NOMO-1 (cell line): ENCODE measurements around the gene TNFRSF1B.

Experiments used
- DNase-seq, 2 experiments: peaks; one replicate each; lab custom pipeline; 2025; ENCODE audit not compliant: unreplicated experiment in 2 of 2; lab: John Stamatoyannopoulos, UW

The TNFRSF1B gene

DNA sequence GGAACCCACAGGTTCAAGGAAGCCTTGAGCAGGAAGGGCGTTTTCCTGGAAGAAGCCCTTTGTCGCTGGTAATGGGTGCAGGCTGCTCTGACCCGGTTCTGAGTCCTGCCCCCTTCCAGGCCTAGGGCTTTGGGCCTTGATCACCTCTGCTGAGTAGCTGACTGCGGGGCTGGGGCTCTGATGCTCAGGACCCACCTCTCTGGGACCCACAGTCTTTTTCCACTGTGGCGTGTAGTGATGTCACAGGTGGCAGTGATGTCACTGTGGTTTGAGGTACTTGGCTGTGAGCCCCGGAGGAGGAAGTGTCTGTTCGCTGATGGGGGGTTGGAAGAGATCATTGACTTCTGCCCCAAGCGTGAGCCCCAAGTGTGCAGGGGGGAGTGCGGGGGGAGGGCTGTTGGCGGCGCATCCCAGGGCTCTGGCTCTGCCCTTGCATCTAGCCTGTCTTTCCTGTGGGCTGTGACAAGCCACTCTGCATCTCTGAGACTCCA lies 6.9 kb downstream of the TNFRSF1B start:
- DNase-seq, result peak; percentile 62 to 70

DNA sequence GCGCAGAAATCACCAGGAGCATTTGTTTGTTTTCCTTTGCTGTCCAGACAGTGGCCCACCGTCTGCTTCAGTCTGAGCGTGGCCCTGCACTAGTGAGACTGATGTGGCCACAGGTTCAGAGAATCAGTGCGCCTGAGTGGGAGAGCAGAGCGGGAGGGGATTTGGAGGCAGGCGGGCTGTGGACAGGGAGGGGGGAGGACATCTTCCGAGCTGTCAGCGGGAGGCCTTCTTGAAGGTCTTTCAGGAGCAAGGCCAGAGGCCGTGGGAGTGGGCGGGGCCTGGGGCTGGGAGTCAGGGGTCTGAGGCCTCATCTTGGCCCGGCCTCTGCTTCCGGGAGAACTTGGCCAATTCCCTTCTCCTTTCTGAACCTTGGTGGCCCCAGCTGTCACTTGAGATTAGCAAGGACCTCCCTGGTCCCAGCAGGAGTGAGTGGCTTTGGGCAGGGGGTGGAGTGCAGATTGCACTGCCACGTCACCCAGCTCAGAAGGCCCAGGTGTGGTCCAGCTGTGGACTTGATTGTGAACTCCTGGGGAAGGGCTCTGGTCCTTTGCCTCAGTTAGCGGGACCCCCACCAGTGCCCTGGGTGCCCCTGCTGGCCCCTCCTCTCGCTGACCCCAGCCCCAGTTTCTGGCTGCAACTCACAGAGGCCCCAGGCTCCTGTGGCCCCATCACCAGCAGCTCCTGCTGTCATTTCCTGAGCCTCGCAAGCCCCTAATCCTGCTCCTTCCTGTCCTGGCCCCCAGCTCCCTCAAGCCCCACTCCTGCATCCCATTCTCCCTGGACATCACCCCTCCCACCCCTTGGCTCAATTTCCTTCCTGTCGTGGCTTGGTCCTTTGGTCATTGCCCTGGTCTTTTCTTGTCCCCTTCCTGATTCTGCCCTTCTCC lies 8.4 kb downstream of the TNFRSF1B start:
- DNase-seq, result no peak

DNA sequence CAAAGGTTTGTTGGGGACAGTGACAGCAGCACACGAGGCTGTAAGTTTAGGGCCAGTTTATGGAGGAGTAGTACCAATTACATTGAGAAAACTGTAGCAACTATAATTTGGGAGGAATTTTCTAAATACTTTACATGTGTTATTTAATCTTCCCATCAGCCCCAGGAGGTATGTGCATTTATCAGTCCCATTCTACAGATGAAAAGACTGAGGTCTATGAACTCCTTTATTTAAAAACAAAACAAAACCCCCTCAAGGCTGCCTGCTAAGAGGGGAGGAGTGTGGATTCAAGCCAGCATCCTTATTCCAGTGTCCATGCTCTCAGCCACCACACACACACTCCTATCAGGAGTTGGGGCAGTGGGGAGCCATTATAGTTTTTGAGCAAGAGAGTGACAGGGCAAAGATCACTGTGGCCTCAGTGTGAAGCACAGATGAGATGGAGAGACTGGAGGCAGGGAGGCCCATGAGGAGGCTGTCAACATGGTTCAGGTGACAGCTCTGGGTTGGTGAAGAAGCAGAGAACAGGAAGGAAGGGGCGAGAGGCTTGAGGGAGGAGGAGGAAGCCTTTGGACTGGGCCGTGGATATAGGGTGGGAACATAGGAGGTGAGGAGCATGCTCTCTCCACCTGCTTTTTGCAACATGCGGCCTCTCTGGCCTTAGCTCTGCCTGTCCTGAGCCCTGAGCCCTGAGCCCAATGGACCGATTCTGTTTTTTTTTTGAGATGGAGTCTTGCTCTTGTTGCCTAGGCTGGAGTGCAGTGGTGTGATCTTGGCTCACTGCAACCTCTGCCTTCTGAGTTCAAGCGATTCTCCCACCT lies 9.7 kb downstream of the TNFRSF1B start:
- no peak for DNase-seq

DNA sequence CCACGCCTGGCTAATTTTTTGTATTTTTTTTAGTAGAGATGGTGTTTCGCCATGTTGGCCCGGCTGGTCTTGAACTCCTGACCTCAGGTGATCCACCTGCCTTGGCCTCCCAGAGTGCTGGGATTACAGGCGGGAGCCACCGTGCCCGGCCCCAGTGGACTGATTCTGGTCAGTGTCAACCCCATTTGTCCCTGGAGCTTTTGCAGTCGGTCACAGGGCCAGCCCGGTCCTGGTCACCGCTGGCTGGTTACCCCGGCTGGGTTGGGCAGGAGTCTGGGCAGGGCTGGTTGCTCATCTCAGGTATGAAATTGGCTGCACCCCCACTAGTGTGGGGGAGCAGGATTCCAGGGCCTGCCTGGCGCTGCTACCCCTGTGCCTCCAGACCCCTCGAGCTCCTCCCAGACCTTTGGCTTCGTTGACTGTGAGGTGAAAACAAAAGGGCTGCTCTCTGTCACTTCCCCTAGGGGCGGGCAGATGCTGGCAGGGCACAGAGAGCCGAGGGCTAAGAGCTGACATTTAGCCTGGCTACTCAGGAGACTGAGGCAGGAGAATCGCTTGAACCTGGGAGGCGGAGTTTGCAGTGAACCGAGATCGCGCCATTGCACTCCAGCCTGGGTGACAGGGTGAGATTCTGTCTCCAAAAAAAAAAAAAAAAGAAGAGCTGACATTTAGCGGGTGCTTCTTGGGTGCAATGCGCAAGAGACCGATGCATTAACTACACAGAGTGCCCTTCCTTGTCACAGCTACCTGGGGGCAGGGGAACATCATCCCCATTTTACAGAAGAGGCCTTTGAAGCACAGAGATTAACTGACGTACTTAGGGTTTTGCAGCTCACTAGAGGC lies 10.6 kb downstream of the TNFRSF1B start:
- peak in 1 of 2 experiments; percentile 11 for DNase-seq

DNA sequence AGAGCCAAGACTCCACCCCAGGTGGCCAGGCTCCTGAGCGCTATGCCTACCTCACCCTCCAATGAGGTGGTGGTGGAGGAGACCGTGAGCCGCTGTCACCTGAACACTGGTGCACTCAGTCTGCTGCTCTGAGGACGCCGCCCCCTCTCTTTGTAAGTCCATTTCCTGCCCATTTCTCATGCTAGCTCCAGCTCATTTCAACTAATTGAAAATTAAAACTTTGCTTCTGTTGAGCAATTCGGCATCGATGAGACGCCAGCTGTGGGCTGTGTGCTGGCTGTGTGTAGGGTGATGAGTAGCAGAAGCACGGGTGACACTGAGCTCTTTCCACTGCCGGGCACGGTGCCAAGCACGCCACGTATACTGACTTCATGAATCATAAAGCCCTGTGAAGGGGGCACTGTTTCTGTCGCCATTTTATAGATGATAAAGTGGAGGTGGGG lies 11.2 kb downstream of the TNFRSF1B start:
- DNase-seq, result peak; percentile 37 to 55

DNA sequence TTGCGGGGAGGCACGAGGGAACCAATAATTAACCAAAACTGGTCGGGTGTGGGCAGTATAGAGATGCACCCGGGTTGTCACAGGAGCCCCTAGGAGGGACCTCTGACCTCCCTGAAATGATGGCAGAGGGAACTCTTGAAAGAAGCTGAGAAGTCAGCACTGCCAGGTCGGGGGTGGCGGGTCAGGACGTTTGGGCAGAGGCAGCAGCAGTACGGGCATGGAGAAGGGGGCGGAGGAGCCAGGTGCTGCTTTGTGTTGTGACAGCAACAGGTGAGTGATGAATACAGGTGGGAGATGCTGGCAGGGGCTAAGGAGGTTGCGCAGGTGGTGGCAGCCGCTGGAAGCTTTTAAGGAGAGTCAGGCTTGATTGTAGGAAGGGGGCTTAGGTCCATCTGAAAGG lies 11.7 kb downstream of the TNFRSF1B start:
- no peak for DNase-seq

DNA sequence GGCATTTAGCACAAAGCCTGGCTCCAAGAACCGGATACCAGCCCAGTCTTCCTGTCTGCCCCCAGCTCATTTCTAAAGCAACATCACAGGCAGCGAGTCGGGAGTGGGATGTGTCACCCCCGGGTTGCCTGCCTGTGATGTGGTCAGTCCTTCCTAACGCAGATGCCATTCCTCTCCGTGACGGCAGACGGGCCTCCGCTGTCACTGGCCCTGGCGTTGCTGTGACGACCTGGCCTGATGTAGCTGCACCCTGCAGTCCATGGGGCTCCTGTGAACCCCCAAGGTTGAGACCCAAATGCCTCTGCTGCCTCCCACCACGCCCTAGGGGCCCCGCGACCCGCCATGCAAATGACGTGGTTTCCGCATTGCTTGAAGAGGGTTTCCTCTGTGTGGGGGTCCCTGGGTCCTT lies 12.3 kb downstream of the TNFRSF1B start:
- peak in 1 of 2 experiments; percentile 15 for DNase-seq

DNA sequence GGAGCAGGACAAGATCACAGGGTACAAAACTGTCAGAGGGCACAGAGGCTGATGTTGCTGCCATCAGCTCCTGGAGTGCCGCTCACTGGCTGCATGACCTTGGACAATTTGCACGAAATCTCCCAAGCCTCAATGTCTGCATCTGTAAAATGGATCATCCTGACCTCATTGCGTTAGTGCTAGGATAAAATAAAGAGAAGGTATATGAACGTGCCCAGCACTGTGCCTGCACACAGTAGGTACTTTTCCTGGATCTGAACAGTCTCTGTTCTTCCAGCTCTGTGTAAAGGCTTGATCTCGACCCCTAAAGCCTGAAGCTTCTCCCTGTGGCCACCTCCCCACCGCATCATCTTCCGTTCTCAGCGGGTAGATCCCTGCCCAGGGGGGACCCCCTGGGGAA lies 12.9 kb downstream of the TNFRSF1B start:
- DNase-seq, result no peak

DNA sequence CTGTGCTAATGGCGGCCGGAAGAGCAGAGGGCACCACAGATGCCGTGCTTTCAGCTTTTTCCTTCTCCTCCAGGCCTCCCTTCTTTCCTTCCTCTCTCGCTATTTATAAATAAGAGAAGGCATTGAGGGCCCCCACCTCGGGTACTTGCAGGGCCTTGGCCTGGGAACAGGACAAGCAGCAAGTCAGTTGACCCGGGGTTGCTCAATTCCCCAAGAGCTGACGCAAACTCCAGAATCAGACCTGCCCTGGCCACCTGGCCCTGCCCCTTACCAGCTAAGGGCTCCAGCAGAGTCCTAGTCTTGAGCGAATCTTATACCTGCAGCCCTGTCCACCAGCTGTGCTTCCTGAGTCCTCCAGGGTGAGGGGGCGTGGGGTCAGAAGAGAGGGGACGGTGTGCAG lies 13.5 kb downstream of the TNFRSF1B start:
- DNase-seq, result peak; percentile 88

DNA sequence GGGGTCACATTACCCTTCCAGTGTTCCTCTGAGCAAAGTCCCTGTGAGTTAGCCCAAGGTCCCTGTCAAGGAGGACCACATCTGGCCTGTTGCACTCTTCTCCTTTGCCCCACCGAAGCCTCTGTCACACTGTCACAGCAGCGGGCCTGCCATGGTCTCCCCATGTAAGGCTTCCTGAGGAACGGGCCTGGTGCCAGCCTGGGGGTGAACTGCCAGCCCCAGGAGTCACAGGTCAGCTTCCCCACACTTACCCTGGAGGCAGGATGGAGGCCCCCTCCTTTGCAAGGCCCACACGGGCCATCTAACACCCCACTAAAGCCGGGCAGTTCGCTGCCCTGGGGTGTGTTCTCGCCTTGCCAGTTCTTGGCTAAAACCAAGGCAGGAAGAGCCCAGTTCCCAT lies 14.1 kb downstream of the TNFRSF1B start:
- DNase-seq, result no peak

DNA sequence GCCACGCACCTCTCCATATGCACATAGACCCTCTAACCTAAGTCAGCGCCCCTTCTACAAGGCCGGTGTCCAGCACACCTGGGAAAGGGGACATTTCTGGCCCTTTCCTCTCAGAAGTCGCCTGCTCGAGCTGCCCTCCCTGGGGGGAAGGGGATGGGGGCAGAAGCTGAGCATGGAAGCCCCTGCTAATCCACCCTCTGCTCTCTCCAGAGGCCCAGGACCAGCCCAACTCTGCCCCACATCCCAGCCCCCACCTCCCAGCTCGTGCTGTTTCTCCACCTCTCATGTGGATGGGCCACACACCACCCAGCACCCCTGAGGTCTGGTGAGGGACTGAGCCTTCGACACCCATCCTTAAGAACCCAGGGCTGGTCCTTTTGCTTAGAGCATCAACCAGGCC lies 14.8 kb downstream of the TNFRSF1B start:
- DNase-seq, result no peak

DNA sequence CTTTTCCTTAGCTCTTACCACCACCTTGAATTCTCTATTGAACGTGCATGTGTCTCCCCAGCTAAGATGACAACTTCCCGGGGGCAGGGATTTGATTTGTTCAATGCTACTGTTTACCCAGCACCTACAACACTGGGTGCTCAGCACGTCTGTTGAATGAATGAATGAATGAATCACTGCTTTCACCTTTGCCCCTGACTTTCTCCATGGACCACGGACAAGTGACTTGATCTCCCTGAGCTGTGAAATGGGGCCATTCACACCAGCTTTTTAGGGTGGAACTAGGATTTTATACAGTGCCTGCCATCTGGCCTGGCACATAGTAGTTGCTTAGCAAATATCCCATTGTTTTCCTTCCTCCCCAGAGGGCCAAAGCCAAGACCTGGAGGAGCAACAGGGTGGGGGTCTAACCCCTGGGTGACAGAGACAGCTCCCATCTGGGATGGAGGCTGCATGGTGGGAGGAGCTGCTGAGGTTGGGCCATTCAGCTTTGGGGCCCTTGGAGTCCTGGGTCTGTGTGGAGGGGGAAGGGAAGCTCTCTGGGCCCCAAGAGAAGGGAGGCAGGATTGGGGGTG lies 15.7 kb downstream of the TNFRSF1B start:
- no peak for DNase-seq

DNA sequence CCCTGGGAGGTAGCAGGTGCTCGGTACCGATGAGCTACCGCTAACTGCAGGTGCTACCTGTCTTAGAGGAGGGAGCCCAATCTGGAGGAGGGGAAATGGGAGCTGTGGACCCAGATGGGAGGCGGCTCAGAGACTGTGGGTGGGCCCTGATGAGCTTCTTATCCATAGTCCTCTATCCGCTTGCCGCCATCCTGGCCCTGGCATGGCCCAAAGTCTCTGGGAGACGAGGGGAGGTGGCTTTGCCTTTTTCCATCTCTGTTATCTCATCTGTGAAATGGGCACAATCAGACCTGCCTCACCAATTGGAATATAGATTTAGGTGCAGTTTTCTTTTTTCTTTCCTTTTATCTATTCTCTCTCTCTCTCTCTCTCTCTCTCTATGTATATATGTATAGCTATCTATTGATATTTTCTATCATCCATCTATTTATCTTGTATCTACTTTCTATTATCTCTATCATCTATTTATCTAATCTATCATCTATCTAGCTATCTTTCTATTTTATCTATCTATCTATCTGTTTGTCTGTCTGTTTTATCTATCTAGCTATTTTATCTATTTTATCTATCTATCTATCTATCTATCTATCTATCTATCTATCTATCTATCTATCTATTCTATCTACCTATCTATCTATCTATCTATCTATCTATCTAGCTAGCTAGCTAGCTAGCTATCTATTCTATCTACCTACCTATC lies 16.5 kb downstream of the TNFRSF1B start:
- DNase-seq, result no peak

DNA sequence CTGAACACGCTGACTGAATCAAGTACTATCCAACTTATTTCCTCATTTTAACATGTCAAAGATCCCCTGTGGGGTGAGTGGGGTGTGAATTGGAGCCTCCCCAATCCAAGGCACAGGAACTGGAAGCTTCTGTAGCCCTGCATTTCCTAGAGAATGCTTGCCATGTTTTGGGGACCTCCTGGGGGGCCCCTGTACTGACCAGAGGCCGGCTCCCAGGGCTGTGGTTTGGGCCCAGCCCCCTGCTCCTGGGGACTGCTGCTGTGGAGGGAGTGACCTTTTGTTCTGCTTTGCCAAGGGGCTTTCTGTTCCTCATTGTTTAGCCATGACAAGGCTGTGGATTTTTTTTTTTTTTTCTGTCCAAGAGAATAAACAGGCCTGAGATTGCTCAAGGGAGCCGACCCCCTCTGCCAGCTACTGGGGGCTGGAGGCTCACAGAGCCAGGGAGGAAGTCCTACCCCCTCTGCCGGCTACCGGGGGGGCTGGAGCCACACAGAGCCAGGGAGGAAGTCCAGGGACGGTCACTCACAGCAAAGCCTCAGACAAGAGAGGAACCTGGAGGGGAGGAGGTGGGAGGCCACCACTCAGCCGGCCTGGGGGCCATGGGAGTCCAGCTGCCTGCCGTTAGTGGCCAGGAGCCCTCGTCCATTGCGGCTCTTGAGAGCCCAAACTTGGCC lies 17.4 kb downstream of the TNFRSF1B start:
- peak; percentile 90 to 96 for DNase-seq

DNA sequence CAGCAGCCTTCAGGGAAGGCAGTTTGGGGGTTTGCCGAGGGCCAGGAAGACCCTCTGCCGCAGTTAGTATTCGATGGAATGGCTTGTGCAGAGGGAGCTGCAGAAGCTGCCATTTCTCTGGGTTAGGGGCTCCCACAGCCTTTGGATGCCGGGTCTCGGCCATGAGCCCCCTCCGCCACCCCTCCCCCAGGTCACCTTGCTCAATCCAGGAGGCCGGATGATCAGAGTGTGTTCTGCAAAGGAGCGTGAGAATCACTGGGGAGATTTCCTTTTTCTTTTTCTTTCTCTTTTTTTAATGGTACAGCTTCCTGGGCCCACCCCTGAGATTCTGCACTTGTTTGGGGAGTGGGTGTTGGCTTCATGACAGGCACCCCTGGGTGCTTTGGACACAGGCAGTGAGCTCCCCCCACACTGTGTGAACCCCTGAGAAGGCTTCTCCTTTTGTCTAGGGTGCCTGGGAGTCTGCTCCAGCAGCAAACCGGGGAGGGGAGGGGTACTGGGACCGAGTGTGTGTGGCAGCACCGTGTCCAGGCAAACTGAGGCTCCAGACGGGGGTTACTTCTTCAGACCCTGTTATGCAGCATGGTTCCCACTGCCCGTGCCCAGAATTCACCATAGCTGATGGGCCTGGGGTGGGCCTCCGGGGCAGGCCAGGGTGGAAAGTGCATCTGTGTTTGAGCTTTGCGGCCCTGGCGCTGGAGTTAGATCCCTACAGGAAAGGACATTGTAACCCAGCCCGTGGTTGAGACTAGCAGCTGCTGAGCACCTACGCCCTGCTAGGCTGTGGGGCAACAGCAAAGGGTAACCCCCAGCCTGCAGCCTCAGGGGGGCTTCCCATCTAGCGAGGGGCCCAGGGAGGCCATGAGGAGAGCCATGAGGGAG lies 18.5 kb downstream of the TNFRSF1B start:
- peak; percentile 21 to 25 for DNase-seq

DNA sequence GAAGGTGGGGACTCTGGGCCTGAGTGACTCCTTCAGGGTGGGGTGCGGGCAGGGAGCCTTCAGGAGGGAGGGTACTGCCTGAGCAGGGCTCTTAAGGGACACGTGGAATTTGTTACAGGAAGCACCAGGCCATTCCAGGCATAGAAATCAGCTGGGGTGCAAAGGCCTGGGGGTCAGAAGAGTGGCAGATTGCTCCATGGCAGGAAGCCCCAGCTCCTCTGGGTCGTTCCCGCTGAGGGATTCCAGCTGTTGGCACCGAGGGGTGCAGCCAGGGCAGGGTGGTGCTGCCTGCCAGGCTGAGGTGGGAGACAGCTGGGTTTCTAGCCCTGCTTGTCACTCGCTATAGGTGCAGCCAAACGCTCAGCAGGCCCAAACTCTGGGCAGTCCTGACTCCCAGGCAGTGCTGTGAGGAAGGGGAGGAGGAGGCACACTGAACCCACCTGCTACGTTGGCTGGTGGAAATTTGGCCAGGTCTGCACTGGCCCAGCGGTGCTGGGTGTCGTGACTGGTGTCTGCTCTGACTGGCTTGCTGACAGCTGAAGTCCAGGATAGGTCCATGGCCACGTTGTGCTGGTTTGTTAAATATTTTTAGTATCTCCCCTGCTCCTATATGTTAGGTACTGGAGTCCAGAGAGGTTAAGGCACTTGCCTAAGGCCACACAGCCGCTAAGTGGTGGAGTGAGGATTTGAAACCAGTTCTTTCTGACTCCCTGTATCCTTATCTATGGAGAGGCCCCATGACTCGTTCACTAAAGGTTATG lies 19.3 kb downstream of the TNFRSF1B start:
- DNase-seq, result no peak

DNA sequence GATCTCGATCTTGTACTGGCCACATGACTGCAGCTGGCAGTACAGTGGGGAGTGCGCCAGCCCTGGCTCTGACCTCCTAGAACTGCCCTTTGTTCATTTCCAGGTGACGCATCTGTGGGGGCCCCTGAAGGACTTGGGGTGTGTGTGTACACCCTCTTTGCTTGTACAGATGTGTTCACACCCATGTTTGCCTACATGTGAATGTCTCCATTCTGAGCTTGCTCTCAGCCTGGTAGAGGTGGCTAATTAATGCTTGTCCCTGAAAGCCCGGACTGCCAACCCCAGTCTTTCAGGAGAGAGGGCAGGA lies 19.8 kb downstream of the TNFRSF1B start:
- no peak for DNase-seq

DNA sequence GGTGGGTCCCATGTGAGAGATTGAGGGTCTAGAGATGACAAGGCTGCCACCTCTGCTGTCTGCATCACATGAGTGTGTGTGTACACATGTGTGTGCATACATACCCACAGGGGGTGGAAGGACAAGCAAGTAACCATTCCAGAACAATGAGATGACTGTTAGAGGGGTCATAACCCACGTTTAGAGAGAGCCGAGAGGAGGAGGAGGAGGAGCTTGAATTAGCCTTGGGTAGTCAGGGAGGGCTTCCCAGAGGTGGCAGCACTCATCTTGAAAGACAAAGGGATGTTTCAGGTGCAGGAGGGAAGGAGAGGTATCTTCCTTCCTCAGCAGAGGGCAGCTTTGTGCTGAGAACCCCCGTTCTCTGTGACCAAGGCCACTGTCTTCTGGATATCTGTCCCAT lies 21.3 kb downstream of the TNFRSF1B start:
- no peak for DNase-seq
